Nephron progenitor cell (in vitro differentiated cells): ENCODE data around the gene LPIN1.
A peak's percentile ranks its signal among the peaks of the same experiment; 100 is the strongest.

ENCODE experiments used
- DNase-seq: peaks from one replicate; pipeline ENCODE4 v3.0.0; 2021
- H3K27ac Mint-ChIP-seq: 2 replicates; pipeline ENCODE4 v1.8.0; 2021; ENCODE audit warnings: mild to moderate bottlenecking, moderate library complexity, mixed read lengths
- H3K27me3 Mint-ChIP-seq: 2 replicates; pipeline ENCODE4 v1.8.0; 2021; ENCODE audit warnings: mild to moderate bottlenecking, low read depth, mixed read lengths; ENCODE audit not compliant: poor library complexity
- H3K36me3 Mint-ChIP-seq: 2 replicates; pipeline ENCODE4 v1.8.0; 2021; ENCODE audit warnings: low read depth, mixed read lengths
- H3K4me1 Mint-ChIP-seq: 2 replicates; pipeline ENCODE4 v1.8.0; 2021; ENCODE audit warnings: mixed read lengths
- H3K4me3 Mint-ChIP-seq: 2 replicates; pipeline ENCODE4 v1.8.0; 2021; ENCODE audit warnings: mild to moderate bottlenecking, moderate library complexity, mixed read lengths
- H3K9me3 Mint-ChIP-seq: 2 replicates; pipeline ENCODE4 v1.8.0; 2021; ENCODE audit warnings: mild to moderate bottlenecking, moderate library complexity, mixed read lengths
- CTCF ChIP-seq: fragments of 200-600 bp; sonication (generic); IDR thresholded peaks from 2 replicates; pipeline ENCODE4 v1.5.0; 2021; ENCODE audit warnings: antibody characterized with exemption

LPIN1 gene

GRCh38 chr2:11743366-11743765, 3.1 kb upstream of the LPIN1 start:
- Mint-ChIP-seq H3K4me1 (peaks cover 87% of the 10 kb centered on the region), H3K9me3 (no peaks in the 10 kb centered on the region), H3K36me3 (no peaks in the 10 kb centered on the region), H3K4me3 (no peak overlapping the region), H3K27ac (peak overlapping the region; percentile 90), H3K27me3 (peaks cover 6% of the 10 kb centered on the region)
- no peak for DNase-seq
- TF ChIP-seq CTCF: no peak

GRCh38 chr2:11743846-11744553, 2.4 kb upstream of the LPIN1 start:
- peak; percentile 76 for DNase-seq
- peak overlapping the region; percentile 65 for H3K4me3 Mint-ChIP-seq
- peak overlapping the region; percentile 86 for H3K27ac Mint-ChIP-seq
- H3K4me1 Mint-ChIP-seq: peaks cover 87% of the 10 kb centered on the region
- H3K27me3 Mint-ChIP-seq: peaks cover 6% of the 10 kb centered on the region
- no peak for TF ChIP-seq CTCF
- H3K9me3 Mint-ChIP-seq: no peaks in the 10 kb centered on the region
- no peaks in the 10 kb centered on the region for H3K36me3 Mint-ChIP-seq

- Mint-ChIP-seq H3K4me1 (peaks cover 88% of the 10 kb centered on the region), H3K27me3 (peaks cover 6% of the 10 kb centered on the region), H3K36me3 (no peaks in the 10 kb centered on the region), H3K27ac (peak overlapping the region; percentile 92), H3K4me3 (peak overlapping the region; percentile 65), H3K9me3 (no peaks in the 10 kb centered on the region)
- DNase-seq: no peak
- TF ChIP-seq CTCF: peak; percentile 41
Measured at GRCh38 chr2:11744631-11745394, 1.6 kb upstream of the LPIN1 start.

- H3K27me3 Mint-ChIP-seq: peaks cover 2% of the 10 kb centered on the region
- no peaks in the 10 kb centered on the region for H3K36me3 Mint-ChIP-seq
- H3K9me3 Mint-ChIP-seq: no peaks in the 10 kb centered on the region
- DNase-seq: no peak
- no peak for TF ChIP-seq CTCF
- H3K4me3 Mint-ChIP-seq: peak overlapping the region; percentile 71
- no peak overlapping the region for H3K27ac Mint-ChIP-seq
- H3K4me1 Mint-ChIP-seq: peaks cover 88% of the 10 kb centered on the region
Measured at GRCh38 chr2:11745613-11746375, 638 bp upstream of the LPIN1 start.

GRCh38 chr2:11746807-11747459, 501 bp downstream of the LPIN1 start:
- no peaks in the 10 kb centered on the region for H3K36me3 Mint-ChIP-seq
- no peaks in the 10 kb centered on the region for H3K9me3 Mint-ChIP-seq
- peak overlapping the region; percentile 85 for H3K27ac Mint-ChIP-seq

More at GRCh38 chr2:11746807-11747459, 501 bp downstream of the LPIN1 start:
- TF ChIP-seq CTCF: no peak
- peaks cover 2% of the 10 kb centered on the region for H3K27me3 Mint-ChIP-seq
- peaks cover 89% of the 10 kb centered on the region for H3K4me1 Mint-ChIP-seq
- peak overlapping the region; percentile 90 for H3K4me3 Mint-ChIP-seq
- DNase-seq: no peak
